NCI-H748 (cell line): ENCODE results near the gene STX2.
"Not testable (repeated sequence)": the region's sequence is repeated elsewhere in the genome, so short reads cannot be mapped to it uniquely, and the experiment has no call there.

Source experiments
- DNase-seq: peaks from one replicate; lab custom pipeline; 2025; ENCODE audit not compliant: unreplicated experiment; lab: John Stamatoyannopoulos, UW

Gene STX2

GRCh38 chr12:130838951-130839769 is at the start of gene STX2:
STX2 (minus strand) TSS chr12:130839250; CDS start chr12:130839099, 151 bp downstream.
- DNase-seq: peak; percentile 82

GRCh38 chr12:130887190-130887589 is 48.1 kb upstream of the STX2 start:
- DNase-seq: not testable (repeated sequence)

GRCh38 chr12:130881548-130881947 is 42.5 kb upstream of the STX2 start:
- DNase-seq: no peak

DNA sequence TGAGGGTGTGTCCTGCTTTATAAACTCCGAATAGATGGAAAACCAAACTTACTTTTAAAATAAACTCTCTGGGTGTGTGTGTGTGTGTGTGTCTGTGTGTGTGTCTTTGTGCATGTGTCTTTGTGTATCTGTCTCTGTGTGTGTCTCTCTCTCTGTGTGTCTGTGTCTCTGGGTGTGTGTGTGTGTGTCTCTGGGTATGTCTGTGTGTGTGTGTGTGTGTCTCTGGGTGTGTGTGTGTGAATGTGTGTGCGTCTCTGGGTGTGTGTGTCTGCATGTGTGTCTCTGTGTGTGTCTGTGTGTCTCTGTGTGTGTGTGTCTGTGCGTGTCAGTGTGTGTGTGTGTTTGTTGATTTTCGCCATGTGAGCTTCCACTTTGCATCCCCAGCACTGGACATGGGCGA is 42.0 kb upstream of the STX2 start:
- no peak for DNase-seq

- DNase-seq: no peak
Observed at GRCh38 chr12:130880411-130880885, 41.4 kb upstream of the STX2 start.

GRCh38 chr12:130879781-130880389 is 40.8 kb upstream of the STX2 start:
- no peak for DNase-seq

DNA sequence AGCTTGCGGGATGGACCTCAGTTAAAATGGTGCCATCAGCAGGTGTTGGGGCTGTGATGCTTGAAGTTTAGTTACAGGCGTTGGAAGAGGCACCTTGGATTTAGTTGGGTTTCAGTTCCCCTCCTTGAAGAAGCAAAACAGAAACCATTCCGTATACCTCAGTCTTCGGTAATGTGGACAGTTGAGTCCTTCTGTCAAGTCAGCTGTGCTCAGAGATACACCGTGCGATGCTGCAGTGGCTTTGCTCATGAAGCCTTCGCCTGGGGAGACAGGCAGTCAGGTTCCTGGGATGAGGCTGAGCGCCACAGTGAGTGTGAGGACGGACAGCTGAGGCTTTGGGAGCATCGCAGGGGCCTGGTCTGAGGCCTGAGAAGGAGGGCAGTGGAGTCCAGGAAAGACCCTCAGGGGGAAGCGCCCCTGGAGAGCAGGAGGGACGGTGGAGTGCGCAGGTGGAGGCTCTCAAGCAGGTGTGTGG is 40.2 kb upstream of the STX2 start:
- no peak for DNase-seq

GRCh38 chr12:130878193-130879185 is 39.4 kb upstream of the STX2 start:
- DNase-seq: no peak

- no peak for DNase-seq
Observed at GRCh38 chr12:130877333-130877732, 38.3 kb upstream of the STX2 start.

DNA sequence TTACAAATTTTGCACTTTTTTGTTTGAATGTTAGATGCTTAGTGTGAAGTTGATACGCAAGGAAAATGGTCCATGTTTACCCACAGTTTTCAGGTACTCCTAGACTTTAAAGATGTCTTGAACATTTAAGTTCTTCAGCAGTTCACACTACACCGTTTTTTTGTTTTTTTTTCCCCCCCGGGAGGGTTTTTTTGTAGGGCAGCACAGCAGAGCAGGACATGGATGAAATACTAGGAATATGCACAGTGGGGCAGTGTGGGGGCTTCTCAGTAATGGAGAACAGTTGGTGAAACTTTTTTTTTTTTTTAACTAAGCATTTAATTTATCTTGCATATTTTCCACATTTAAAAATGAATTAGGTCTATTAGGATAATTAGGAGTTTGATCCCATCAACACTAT is 37.7 kb upstream of the STX2 start:
- no peak for DNase-seq

GRCh38 chr12:130876297-130876696 is 37.2 kb upstream of the STX2 start:
- DNase-seq: no peak

- not testable (repeated sequence) for DNase-seq
Observed at GRCh38 chr12:130875708-130876107, 36.7 kb upstream of the STX2 start.

DNA sequence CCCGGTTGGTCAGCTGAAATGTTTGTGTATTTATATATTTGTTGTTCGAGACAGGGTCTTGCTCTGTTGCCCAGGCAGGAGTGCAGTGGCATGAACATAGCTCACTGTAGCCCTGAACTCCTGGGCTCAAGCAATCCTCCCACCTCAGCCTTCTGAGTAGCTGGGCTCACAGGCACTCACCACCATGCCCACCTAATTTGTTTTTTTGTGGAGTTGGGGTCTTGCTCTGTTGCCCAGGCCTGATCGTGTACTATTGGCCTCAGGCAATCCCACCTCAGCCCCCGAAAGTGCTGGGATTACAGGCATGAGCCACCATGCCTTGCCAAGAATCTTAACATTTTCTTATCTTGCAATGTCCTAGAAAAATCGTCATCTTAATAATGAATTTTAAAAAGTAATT is 36.1 kb upstream of the STX2 start:
- DNase-seq: no peak

GRCh38 chr12:130874696-130875095 is 35.6 kb upstream of the STX2 start:
- no peak for DNase-seq

- DNase-seq: no peak
Observed at GRCh38 chr12:130873825-130874224, 34.8 kb upstream of the STX2 start.

DNA sequence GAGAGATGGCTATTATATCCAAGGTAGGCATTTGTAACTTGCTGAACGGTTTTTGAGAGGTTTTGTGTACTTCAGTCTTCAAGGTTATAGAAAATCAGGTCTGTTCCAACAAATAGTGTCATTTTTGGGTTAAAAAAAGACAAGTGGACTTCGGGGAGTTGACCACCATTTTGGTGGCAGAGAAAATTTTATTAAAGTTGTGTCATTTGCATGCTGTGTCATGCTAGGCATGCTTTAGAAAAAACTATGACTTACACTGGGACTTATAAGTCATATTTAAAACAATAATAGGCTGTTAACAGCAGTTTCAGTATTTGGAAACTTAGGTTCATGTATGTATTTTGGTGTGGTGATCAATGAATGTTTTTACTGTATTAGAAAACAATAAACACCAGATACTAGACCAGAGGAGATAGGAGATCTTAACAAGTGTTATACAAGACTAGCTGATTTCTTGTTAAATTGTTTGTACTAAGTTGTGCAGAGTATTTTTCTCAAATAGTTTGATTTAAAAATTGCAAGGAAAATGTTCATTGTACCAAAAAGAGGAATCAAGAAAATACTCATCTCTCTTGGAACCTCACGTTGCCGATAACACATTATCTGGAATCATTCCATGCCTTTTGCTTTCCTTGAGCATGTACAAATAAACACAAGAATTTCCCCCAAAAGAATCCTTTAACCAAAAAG is 34.2 kb upstream of the STX2 start:
- no peak for DNase-seq

DNA sequence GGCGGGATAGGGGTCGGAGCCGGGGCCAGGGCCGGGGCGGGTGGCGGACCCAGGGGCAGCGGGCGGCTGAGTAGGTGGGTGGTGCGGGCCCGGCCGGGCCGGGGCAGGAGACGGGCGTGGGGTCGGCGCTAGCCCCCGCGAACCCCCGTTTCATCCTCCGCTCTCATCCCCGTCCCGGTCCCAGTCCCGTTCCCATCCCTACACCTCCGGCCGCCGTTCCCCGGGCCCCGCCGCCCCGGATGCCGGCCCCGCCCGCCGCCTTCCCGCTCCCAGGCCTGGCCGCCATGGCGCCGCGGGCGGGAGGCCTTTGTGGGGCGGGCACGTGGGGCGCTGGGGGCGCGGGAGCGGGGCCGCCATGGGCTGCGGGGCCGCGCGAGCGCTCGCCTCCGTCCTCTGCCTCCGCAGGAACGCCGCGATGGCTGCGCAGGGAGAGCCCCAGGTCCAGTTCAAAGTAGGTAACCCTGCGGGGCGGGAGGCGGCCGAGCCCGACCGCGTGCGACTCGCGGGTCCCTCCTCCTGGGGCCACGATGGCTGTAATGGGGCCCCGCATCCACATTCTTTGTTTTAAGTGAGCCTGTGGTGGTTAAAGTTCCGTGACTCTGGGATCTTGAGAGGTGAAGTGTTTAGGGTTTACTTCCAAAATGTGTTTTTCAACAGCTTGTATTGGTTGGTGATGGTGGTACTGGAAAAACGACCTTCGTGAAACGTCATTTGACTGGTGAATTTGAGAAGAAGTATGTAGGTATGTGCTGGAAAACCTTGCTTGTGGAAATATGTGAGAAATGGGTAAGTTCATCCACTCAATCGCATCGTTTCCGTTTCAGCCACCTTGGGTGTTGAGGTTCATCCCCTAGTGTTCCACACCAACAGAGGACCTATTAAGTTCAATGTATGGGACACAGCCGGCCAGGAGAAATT is 33.4 kb upstream of the STX2 start:
- peak; percentile 48 for DNase-seq

- peak; percentile 95 for DNase-seq
Observed at GRCh38 chr12:130871286-130872178, 32.5 kb upstream of the STX2 start, which contains the start of gene RAN. RAN (plus strand) TSS chr12:130872066; CDS start chr12:130872594, 528 bp downstream.
